Retinal pigment epithelial cell (primary cell): ENCODE data around the gene TRANK1.

Experiments
- DNase-seq: peaks from one replicate; pipeline ENCODE4 v3.0.0-alpha.2; 2010; ENCODE audit warnings: low read depth
- H3K4me3 ChIP-seq: 2 replicates; pipeline ENCODE4 v1.5.1; 2011; ENCODE audit warnings: mild to moderate bottlenecking, low read length, control low read depth, moderate library complexity
- CTCF ChIP-seq: conservative IDR thresholded peaks from 2 replicates; pipeline ENCODE4 v1.5.1; 2011; ENCODE audit warnings: low read depth, low read length, control low read depth, inconsistent platforms

Gene TRANK1

GRCh38 chr3:36859494-36859893 lies 85.4 kb downstream of the TRANK1 start:
- DNase-seq = no peak
- H3K4me3 ChIP-seq = no peak overlapping the region
- TF ChIP-seq CTCF = no peak

GRCh38 chr3:36852071-36852470 lies 92.8 kb downstream of the TRANK1 start:
- TF ChIP-seq CTCF = no peak
- no peak overlapping the region for H3K4me3 ChIP-seq
- no peak for DNase-seq

- no peak for TF ChIP-seq CTCF
- DNase-seq = no peak
- no peak overlapping the region for H3K4me3 ChIP-seq
Measured at GRCh38 chr3:36850743-36851142, 94.1 kb downstream of the TRANK1 start.

- no peak for TF ChIP-seq CTCF
- DNase-seq = no peak
- H3K4me3 ChIP-seq = no peak overlapping the region
Measured at GRCh38 chr3:36846406-36846805, 98.4 kb downstream of the TRANK1 start.

- TF ChIP-seq CTCF = peak; percentile 70
- H3K4me3 ChIP-seq = no peak overlapping the region
- peak; percentile 2 for DNase-seq
Measured at GRCh38 chr3:36843065-36844051, 101.5 kb downstream of the TRANK1 start.

GRCh38 chr3:36842275-36842674 lies 102.6 kb downstream of the TRANK1 start:
- no peak overlapping the region for H3K4me3 ChIP-seq
- DNase-seq = no peak

More at GRCh38 chr3:36842275-36842674, 102.6 kb downstream of the TRANK1 start:
- TF ChIP-seq CTCF = no peak
